GM19468 (cell line): ENCODE measurements around the gene FHIT.
A peak's percentile ranks its signal among the peaks of the same experiment; 100 is the strongest.

ENCODE experiments used
- ATAC-seq: cut with Tn5 transposase; IDR thresholded peaks from one replicate; pipeline ENCODE4 v1.9.1; 2021; ENCODE audit warnings: mild to moderate bottlenecking, moderate library complexity, moderate number of reproducible peaks; ENCODE audit not compliant: unreplicated experiment; ENCODE audit errors: extremely low read depth

Gene FHIT

GRCh38 chr3:60746695-60747416, 504.4 kb downstream of the FHIT start:
- ATAC-seq, result no peak

GRCh38 chr3:60746043-60746638, 505.1 kb downstream of the FHIT start:
- ATAC-seq, result no peak

- peak; percentile 39 for ATAC-seq
These were observed 507.6 kb downstream of the FHIT start for GRCh38 chr3:60743631-60744164.

GRCh38 chr3:60742606-60743145, 508.6 kb downstream of the FHIT start:
- ATAC-seq, result no peak

- ATAC-seq, result no peak
These were observed 513.4 kb downstream of the FHIT start for GRCh38 chr3:60737633-60738399.

GRCh38 chr3:60730371-60730770, 520.9 kb downstream of the FHIT start:
- ATAC-seq, result no peak

- no peak for ATAC-seq
These were observed 522.2 kb downstream of the FHIT start for GRCh38 chr3:60729056-60729455.

- no peak for ATAC-seq
These were observed 523.2 kb downstream of the FHIT start for GRCh38 chr3:60728006-60728405.

- no peak for ATAC-seq
These were observed 530.5 kb downstream of the FHIT start for GRCh38 chr3:60720736-60721135.

- no peak for ATAC-seq
These were observed 534.7 kb downstream of the FHIT start for GRCh38 chr3:60716573-60716972.

- ATAC-seq, result no peak
These were observed 542.9 kb downstream of the FHIT start for GRCh38 chr3:60708191-60708975.

- no peak for ATAC-seq
These were observed 543.7 kb downstream of the FHIT start for GRCh38 chr3:60707452-60708020.

- no peak for ATAC-seq
These were observed 547.1 kb downstream of the FHIT start for GRCh38 chr3:60703956-60704736.

GRCh38 chr3:60703008-60703407, 548.2 kb downstream of the FHIT start:
- ATAC-seq, result no peak

- no peak for ATAC-seq
These were observed 553.1 kb downstream of the FHIT start for GRCh38 chr3:60698117-60698516.

GRCh38 chr3:60697132-60697531, 554.1 kb downstream of the FHIT start:
- no peak for ATAC-seq

- no peak for ATAC-seq
These were observed 554.7 kb downstream of the FHIT start for GRCh38 chr3:60696428-60697125.

GRCh38 chr3:60675424-60675823, 575.8 kb downstream of the FHIT start:
- ATAC-seq, result no peak
